HEK293 (cell line): ENCODE data around the gene MKRN2.

Experiments
- EGR2 ChIP-seq: fragments of 450-650 bp; formaldehyde crosslinking; IDR thresholded peaks from 2 replicates; pipeline ENCODE4 v1.5.1; 2016; ENCODE audit warnings: low read depth, missing biosample characterization, missing genetic modification characterization
- FEZF1 ChIP-seq: fragments of 450-650 bp; formaldehyde crosslinking; IDR thresholded peaks from 2 replicates; pipeline ENCODE4 v1.5.1; 2016; ENCODE audit warnings: missing biosample characterization, missing genetic modification characterization
- KLF8 ChIP-seq: fragments of 450-650 bp; formaldehyde crosslinking; IDR thresholded peaks from 2 replicates; pipeline ENCODE4 v1.5.1; 2016; ENCODE audit warnings: missing biosample characterization, missing genetic modification characterization
- SP3 ChIP-seq: fragments of 450-650 bp; formaldehyde crosslinking; IDR thresholded peaks from 2 replicates; pipeline ENCODE4 v1.5.1; 2016; ENCODE audit warnings: missing biosample characterization, missing genetic modification characterization
- TRIM28 ChIP-seq: IDR thresholded peaks from 2 replicates; pipeline ENCODE4 v1.6.1; 2011; ENCODE audit warnings: low read length, control low read depth, borderline replicate concordance
- ZBTB44 ChIP-seq: fragments of 450-650 bp; IDR thresholded peaks from 2 replicates; pipeline ENCODE4 v1.5.1; 2018; ENCODE audit warnings: missing biosample characterization, mild to moderate bottlenecking, missing genetic modification characterization
- ZEB2 ChIP-seq: fragments of 450-650 bp; formaldehyde crosslinking; IDR thresholded peaks from 2 replicates; pipeline ENCODE4 v1.5.1; 2016; ENCODE audit warnings: missing biosample characterization, missing genetic modification characterization
- ZFHX2 ChIP-seq: fragments of 450-650 bp; formaldehyde crosslinking; conservative IDR thresholded peaks from 2 replicates; pipeline ENCODE4 v1.5.1; 2016; ENCODE audit warnings: missing biosample characterization, missing genetic modification characterization
- ZFP3 ChIP-seq: fragments of 450-650 bp; formaldehyde crosslinking; IDR thresholded peaks from 2 replicates; pipeline ENCODE4 v1.5.1; 2016; ENCODE audit warnings: low read depth, missing biosample characterization, missing genetic modification characterization
- ZNF140 ChIP-seq: fragments of 450-650 bp; formaldehyde crosslinking; IDR thresholded peaks from 2 replicates; pipeline ENCODE4 v1.5.1; 2016; ENCODE audit warnings: missing biosample characterization, missing genetic modification characterization
- ZNF146 ChIP-seq: fragments of 450-650 bp; formaldehyde crosslinking; IDR thresholded peaks from 2 replicates; pipeline ENCODE4 v1.5.1; 2016; ENCODE audit warnings: missing biosample characterization, missing genetic modification characterization
- ZNF280D ChIP-seq: fragments of 450-650 bp; formaldehyde crosslinking; IDR thresholded peaks from 2 replicates; pipeline ENCODE4 v1.5.1; 2016; ENCODE audit warnings: missing biosample characterization, missing genetic modification characterization
- ZNF302 ChIP-seq: fragments of 450-650 bp; formaldehyde crosslinking; IDR thresholded peaks from 2 replicates; pipeline ENCODE4 v1.5.1; 2016; ENCODE audit warnings: missing biosample characterization, missing genetic modification characterization, low read depth
- ZNF350 ChIP-seq: fragments of 450-650 bp; formaldehyde crosslinking; IDR thresholded peaks from 2 replicates; pipeline ENCODE4 v1.5.0; 2017; ENCODE audit warnings: missing biosample characterization, mild to moderate bottlenecking, missing genetic modification characterization
- ZNF366 ChIP-seq: fragments of 450-650 bp; formaldehyde crosslinking; conservative IDR thresholded peaks from 2 replicates; pipeline ENCODE4 v1.5.1; 2016; ENCODE audit warnings: missing biosample characterization, missing genetic modification characterization
- ZNF391 ChIP-seq: fragments of 450-650 bp; formaldehyde crosslinking; IDR thresholded peaks from 2 replicates; pipeline ENCODE4 v1.5.1; 2016; ENCODE audit warnings: low read depth, missing biosample characterization, missing genetic modification characterization, borderline replicate concordance
- ZNF521 ChIP-seq: fragments of 450-650 bp; formaldehyde crosslinking; IDR thresholded peaks from 2 replicates; pipeline ENCODE4 v1.5.1; 2017; ENCODE audit warnings: missing biosample characterization, mild to moderate bottlenecking, missing genetic modification characterization
- ZNF530 ChIP-seq: fragments of 450-650 bp; formaldehyde crosslinking; IDR thresholded peaks from 2 replicates; pipeline ENCODE4 v1.5.1; 2016; ENCODE audit warnings: low read depth, missing biosample characterization, missing genetic modification characterization
- ZNF561 ChIP-seq: fragments of 450-650 bp; IDR thresholded peaks from 2 replicates; pipeline ENCODE4 v1.5.1; 2018; ENCODE audit warnings: missing biosample characterization, missing genetic modification characterization, borderline replicate concordance
- ZNF600 ChIP-seq: fragments of 450-650 bp; formaldehyde crosslinking; IDR thresholded peaks from 2 replicates; pipeline ENCODE4 v1.5.1; 2016; ENCODE audit warnings: missing biosample characterization, missing genetic modification characterization
- ZNF621 ChIP-seq: fragments of 450-650 bp; formaldehyde crosslinking; IDR thresholded peaks from 2 replicates; pipeline ENCODE4 v1.5.1; 2017; ENCODE audit warnings: missing biosample characterization, missing genetic modification characterization
- ZNF629 ChIP-seq: fragments of 450-650 bp; formaldehyde crosslinking; IDR thresholded peaks from 2 replicates; pipeline ENCODE4 v1.5.1; 2017; ENCODE audit warnings: missing biosample characterization, missing genetic modification characterization
- ZNF76 ChIP-seq: fragments of 450-650 bp; formaldehyde crosslinking; IDR thresholded peaks from 2 replicates; pipeline ENCODE4; 2016; ENCODE audit warnings: low read depth, missing biosample characterization, missing genetic modification characterization, borderline replicate concordance
- ZNF792 ChIP-seq: fragments of 450-650 bp; formaldehyde crosslinking; IDR thresholded peaks from 2 replicates; pipeline ENCODE4 v1.5.1; 2016; ENCODE audit warnings: missing biosample characterization, missing genetic modification characterization
- ZNF837 ChIP-seq: fragments of 450-650 bp; formaldehyde crosslinking; IDR thresholded peaks from 2 replicates; pipeline ENCODE4 v1.5.1; 2016; ENCODE audit warnings: missing biosample characterization, missing genetic modification characterization
- ZSCAN16 ChIP-seq: fragments of 450-650 bp; formaldehyde crosslinking; IDR thresholded peaks from 2 replicates; pipeline ENCODE4 v1.5.1; 2016; ENCODE audit warnings: missing biosample characterization, missing genetic modification characterization
- ZXDB ChIP-seq: fragments of 450-650 bp; formaldehyde crosslinking; IDR thresholded peaks from 2 replicates; pipeline ENCODE4 v1.5.1; 2016; ENCODE audit warnings: missing biosample characterization, missing genetic modification characterization
- TF ChIP-seq, protein P1 (sequence below): fragments of 450-650 bp; formaldehyde crosslinking; IDR thresholded peaks from 2 replicates; pipeline ENCODE4 v1.5.1; 2017; ENCODE audit warnings: missing biosample characterization, missing genetic modification characterization
- TF ChIP-seq, protein P2 (sequence below): fragments of 450-650 bp; formaldehyde crosslinking; conservative IDR thresholded peaks from 2 replicates; pipeline ENCODE4 v1.5.1; 2016; ENCODE audit warnings: low read depth, missing biosample characterization, missing genetic modification characterization
- TF ChIP-seq, protein P3 (sequence below): fragments of 450-650 bp; formaldehyde crosslinking; IDR thresholded peaks from 2 replicates; pipeline ENCODE4 v1.5.1; 2016; ENCODE audit warnings: missing biosample characterization, missing genetic modification characterization

The MKRN2 gene

GRCh38 chr3:12556690-12557472, at the start of gene MKRN2 (continued):
- TF ChIP-seq ZBTB44 (tag by site-specific recombination) = peak; percentile 84
- no peak for TF ChIP-seq ZNF350 (tag by site-specific recombination)
- no peak for TF ChIP-seq ZNF621 (tag by site-specific recombination)
- peak; percentile 77 for TF ChIP-seq ZNF629 (tag by site-specific recombination)
- TF ChIP-seq ZNF792 (tag by site-specific recombination) = peak; percentile 62; the same call in 1 of the 2 replicates
- no peak for TF ChIP-seq ZNF366
- no peak; the same call in 1 of the 2 replicates for TF ChIP-seq ZNF302 (tag by site-specific recombination)
- TF ChIP-seq ZNF530 (tag by site-specific recombination) = peak; percentile 84
- TF ChIP-seq ZNF561 = peak; percentile 91
- no peak for TF ChIP-seq ZNF521 (tag by site-specific recombination)
- TF ChIP-seq, protein P1, sequence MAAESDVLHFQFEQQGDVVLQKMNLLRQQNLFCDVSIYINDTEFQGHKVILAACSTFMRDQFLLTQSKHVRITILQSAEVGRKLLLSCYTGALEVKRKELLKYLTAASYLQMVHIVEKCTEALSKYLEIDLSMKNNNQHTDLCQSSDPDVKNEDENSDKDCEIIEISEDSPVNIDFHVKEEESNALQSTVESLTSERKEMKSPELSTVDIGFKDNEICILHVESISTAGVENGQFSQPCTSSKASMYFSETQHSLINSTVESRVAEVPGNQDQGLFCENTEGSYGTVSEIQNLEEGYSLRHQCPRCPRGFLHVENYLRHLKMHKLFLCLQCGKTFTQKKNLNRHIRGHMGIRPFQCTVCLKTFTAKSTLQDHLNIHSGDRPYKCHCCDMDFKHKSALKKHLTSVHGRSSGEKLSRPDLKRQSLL (tag by site-specific recombination) = peak; percentile 85
- TF ChIP-seq, protein P2, sequence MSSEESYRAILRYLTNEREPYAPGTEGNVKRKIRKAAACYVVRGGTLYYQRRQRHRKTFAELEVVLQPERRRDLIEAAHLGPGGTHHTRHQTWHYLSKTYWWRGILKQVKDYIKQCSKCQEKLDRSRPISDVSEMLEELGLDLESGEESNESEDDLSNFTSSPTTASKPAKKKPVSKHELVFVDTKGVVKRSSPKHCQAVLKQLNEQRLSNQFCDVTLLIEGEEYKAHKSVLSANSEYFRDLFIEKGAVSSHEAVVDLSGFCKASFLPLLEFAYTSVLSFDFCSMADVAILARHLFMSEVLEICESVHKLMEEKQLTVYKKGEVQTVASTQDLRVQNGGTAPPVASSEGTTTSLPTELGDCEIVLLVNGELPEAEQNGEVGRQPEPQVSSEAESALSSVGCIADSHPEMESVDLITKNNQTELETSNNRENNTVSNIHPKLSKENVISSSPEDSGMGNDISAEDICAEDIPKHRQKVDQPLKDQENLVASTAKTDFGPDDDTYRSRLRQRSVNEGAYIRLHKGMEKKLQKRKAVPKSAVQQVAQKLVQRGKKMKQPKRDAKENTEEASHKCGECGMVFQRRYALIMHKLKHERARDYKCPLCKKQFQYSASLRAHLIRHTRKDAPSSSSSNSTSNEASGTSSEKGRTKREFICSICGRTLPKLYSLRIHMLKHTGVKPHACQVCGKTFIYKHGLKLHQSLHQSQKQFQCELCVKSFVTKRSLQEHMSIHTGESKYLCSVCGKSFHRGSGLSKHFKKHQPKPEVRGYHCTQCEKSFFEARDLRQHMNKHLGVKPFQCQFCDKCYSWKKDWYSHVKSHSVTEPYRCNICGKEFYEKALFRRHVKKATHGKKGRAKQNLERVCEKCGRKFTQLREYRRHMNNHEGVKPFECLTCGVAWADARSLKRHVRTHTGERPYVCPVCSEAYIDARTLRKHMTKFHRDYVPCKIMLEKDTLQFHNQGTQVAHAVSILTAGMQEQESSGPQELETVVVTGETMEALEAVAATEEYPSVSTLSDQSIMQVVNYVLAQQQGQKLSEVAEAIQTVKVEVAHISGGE (tag by site-specific recombination) = peak; percentile 99
- TF ChIP-seq, protein P3, sequence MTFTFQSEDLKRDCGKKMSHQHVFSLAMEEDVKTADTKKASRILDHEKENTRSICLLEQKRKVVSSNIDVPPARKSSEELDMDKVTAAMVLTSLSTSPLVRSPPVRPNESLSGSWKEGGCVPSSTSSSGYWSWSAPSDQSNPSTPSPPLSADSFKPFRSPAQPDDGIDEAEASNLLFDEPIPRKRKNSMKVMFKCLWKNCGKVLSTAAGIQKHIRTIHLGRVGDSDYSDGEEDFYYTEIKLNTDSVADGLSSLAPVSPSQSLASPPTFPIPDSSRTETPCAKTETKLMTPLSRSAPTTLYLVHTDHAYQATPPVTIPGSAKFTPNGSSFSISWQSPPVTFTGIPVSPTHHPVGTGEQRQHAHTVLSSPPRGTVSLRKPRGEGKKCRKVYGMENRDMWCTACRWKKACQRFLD = 0 out of 2 replicates have a peak, but pooled peaks have one; percentile 30
- TF ChIP-seq KLF8 (tag by site-specific recombination) = peak; percentile 95
- TF ChIP-seq ZXDB (tag by site-specific recombination) = peak; percentile 92
- TF ChIP-seq ZFP3 (tag by site-specific recombination) = no peak
- peak; percentile 83 for TF ChIP-seq SP3 (tag by site-specific recombination)
- TF ChIP-seq EGR2 (tag by site-specific recombination) = no peak
- TF ChIP-seq ZNF837 (tag by site-specific recombination) = peak; percentile 8; the same call in 1 of the 2 replicates
- peak; percentile 91 for TF ChIP-seq ZNF600 (tag by site-specific recombination)
- peak; percentile 41; the same call in 1 of the 2 replicates for TF ChIP-seq ZNF146
- peak; percentile 57; the same call in 1 of the 2 replicates for TF ChIP-seq TRIM28
- no peak for TF ChIP-seq FEZF1
- peak; percentile 90; the same call in 1 of the 2 replicates for TF ChIP-seq ZNF391 (tag by site-specific recombination)
- no peak for TF ChIP-seq ZNF140 (tag by site-specific recombination)
- TF ChIP-seq ZEB2 = peak; percentile 96
- no peak for TF ChIP-seq ZFHX2 (tag by site-specific recombination)
- TF ChIP-seq ZSCAN16 (tag by site-specific recombination) = no peak
- peak; percentile 91 for TF ChIP-seq ZNF76 (tag by site-specific recombination)
- no peak; the same call in 1 of the 2 replicates for TF ChIP-seq ZNF280D (tag by site-specific recombination)
